HCT116 (cell line): ENCODE data around the gene FOXD4L1. TPM values are rescaled to one million over a fixed set of nuclear protein-coding genes. Genes with fewer than 3 reads are reported as not detected.
"Not testable (repeated sequence)": the region's sequence is repeated elsewhere in the genome, so short reads cannot be mapped to it uniquely, and the experiment has no call there.

Experiments used
- ATAC-seq: fragments of 200-7000 bp; cut with Tn5 transposase; 2 replicates; pipeline ENCODE4 v1.9.1; 2020; ENCODE audit warnings: mild to moderate bottlenecking, moderate library complexity
- BruUV-seq: library from RNA; stranded (reverse); fragments of 400-500 nt; replicated peaks from 2 replicates; lab custom pipeline; 2021; lab: Mats Ljungman, UMichigan
- CTCF ChIA-PET: fragments of 300-600 bp; sonication (Branson Sonifier 250); formaldehyde crosslinking; loops from one replicate; lab custom pipeline; 2021; ENCODE audit warnings: antibody characterized with exemption; lab: Charles Lee
- POLR2A ChIA-PET: fragments of 300-600, 350-600 bp; sonication (Branson Sonifier 250); formaldehyde crosslinking; loops from one replicate; lab custom pipeline; 2021; ENCODE audit warnings: antibody characterized with exemption; lab: Charles Lee
- RAD21 ChIA-PET, 2 experiments: fragments of 300-600 bp; sonication (Branson Sonifier 250); formaldehyde crosslinking; loops; one replicate each; lab custom pipeline; 2023; ENCODE audit warnings: low total read pairs in 2 of 2; ENCODE audit not compliant: uncharacterized antibody in 2 of 2, unreplicated experiment in 2 of 2, low non-redundant PET in 1 of 2; lab: Charles Lee
- DNase-seq: peaks from one replicate; pipeline ENCODE4 v3.0.0-alpha.2; 2010; ENCODE audit warnings: low read depth, low spot score
- H2AFZ ChIP-seq: fragments of 200-600 bp; shearing (Covaris generic), sonication (generic); 2 replicates; pipeline ENCODE4 v1.6.1; 2017; ENCODE audit warnings: low read depth, mixed run types, mixed read lengths, antibody characterized with exemption, low read length; ENCODE audit not compliant: poor library complexity, severe bottlenecking
- H3K27ac ChIP-seq: 2 replicates; pipeline ENCODE4 v1.5.1; 2012; ENCODE audit warnings: low read depth, low read length
- H3K27me3 ChIP-seq: fragments of 200-600 bp; sonication (generic); 2 replicates; pipeline ENCODE4 v1.6.1; 2016; ENCODE audit warnings: mixed run types, low read length, mixed read lengths; ENCODE audit not compliant: insufficient read depth
- H3K36me3 ChIP-seq, 2 experiments: fragments of 200-500 bp in 1 of 2; fragments of 200-600 bp in 1 of 2; sonication (Bioruptor generic) in 1 of 2; sonication (generic) in 1 of 2; 2 replicates each; pipeline versions ENCODE4 v1.5.1 to v1.6.1; 2014 to 2016; ENCODE audit warnings: low read length in 2 of 2, inconsistent platforms in 1 of 2, mixed read lengths in 1 of 2, mixed run types in 1 of 2; ENCODE audit not compliant: insufficient read depth in 2 of 2, control insufficient read depth in 1 of 2
- H3K4me1 ChIP-seq, 2 experiments: fragments of 200-600 bp in 1 of 2; sonication (generic) in 1 of 2; 2 replicates each; pipeline versions ENCODE4 v1.5.1 to v1.6.1; 2012 to 2017; ENCODE audit warnings: low read length in 2 of 2, inconsistent platforms in 1 of 2, mild to moderate bottlenecking in 1 of 2, mixed read lengths in 1 of 2, mixed run types in 1 of 2, moderate library complexity in 1 of 2; ENCODE audit not compliant: insufficient read depth in 2 of 2, control insufficient read depth in 1 of 2
- H3K4me2 ChIP-seq: fragments of 200-600 bp; sonication (generic); 2 replicates; pipeline ENCODE4 v1.6.1; 2017; ENCODE audit warnings: mixed run types, low read length, mixed read lengths
- H3K4me3 ChIP-seq, 2 experiments: fragments of 200-600 bp in 1 of 2; sonication (generic) in 1 of 2; replicated peaks in 1 of 2; 2 replicates each; pipeline ENCODE4 v1.5.1; 2011 to 2016; ENCODE audit warnings: low read length in 2 of 2, control low read depth in 1 of 2, low read depth in 1 of 2, mild to moderate bottlenecking in 1 of 2, mixed read lengths in 1 of 2, mixed run types in 1 of 2
- H3K79me2 ChIP-seq: fragments of 200-600 bp; sonication (generic); 2 replicates; pipeline ENCODE4 v1.6.1; 2017; ENCODE audit warnings: mild to moderate bottlenecking, mixed run types, low read length, moderate library complexity, mixed read lengths; ENCODE audit not compliant: insufficient read depth
- H3K9ac ChIP-seq: fragments of 200-600 bp; sonication (generic); 2 replicates; pipeline ENCODE4 v1.6.1; 2016; ENCODE audit warnings: low read length, mixed read lengths
- H3K9me2 ChIP-seq: fragments of 200-600 bp; sonication (generic), shearing (Covaris generic); 2 replicates; pipeline ENCODE4 v1.6.1; 2017; ENCODE audit warnings: mixed run types, mild to moderate bottlenecking, moderate library complexity; ENCODE audit not compliant: insufficient read depth
- H3K9me3 ChIP-seq, 2 experiments: fragments of 200-500 bp in 1 of 2; fragments of 200-600 bp in 1 of 2; sonication (Bioruptor generic) in 1 of 2; sonication (generic) in 1 of 2; 2 replicates each; pipeline ENCODE4 v1.6.1; 2014 to 2017; ENCODE audit warnings: low read length in 2 of 2, mixed read lengths in 2 of 2, inconsistent platforms in 1 of 2, low read depth in 1 of 2, mild to moderate bottlenecking in 1 of 2, mixed run types in 1 of 2, moderate library complexity in 1 of 2; ENCODE audit not compliant: control insufficient read depth in 1 of 2, insufficient read depth in 1 of 2
- H4K20me1 ChIP-seq: fragments of 200-600 bp; sonication (generic), shearing (Covaris generic); 2 replicates; pipeline ENCODE4 v1.6.1; 2017; ENCODE audit warnings: mixed run types, mild to moderate bottlenecking, moderate library complexity; ENCODE audit not compliant: insufficient read depth
- intact Hi-C: fragments of 100-400 bp; cut with micrococcal nuclease; formaldehyde crosslinking; loops from 2 replicates; pipeline ENCODE4 v1.10.0; 2022
- total RNA-seq: library from RNA; stranded (reverse); gene quantifications from one replicate; pipeline ENCODE4 v1.2.1, GENCODE V29; 2021; ENCODE audit not compliant: unreplicated experiment

The FOXD4L1 gene
- total RNA-seq, 1 experiment from 2014 or later = 0.64 TPM

DNA sequence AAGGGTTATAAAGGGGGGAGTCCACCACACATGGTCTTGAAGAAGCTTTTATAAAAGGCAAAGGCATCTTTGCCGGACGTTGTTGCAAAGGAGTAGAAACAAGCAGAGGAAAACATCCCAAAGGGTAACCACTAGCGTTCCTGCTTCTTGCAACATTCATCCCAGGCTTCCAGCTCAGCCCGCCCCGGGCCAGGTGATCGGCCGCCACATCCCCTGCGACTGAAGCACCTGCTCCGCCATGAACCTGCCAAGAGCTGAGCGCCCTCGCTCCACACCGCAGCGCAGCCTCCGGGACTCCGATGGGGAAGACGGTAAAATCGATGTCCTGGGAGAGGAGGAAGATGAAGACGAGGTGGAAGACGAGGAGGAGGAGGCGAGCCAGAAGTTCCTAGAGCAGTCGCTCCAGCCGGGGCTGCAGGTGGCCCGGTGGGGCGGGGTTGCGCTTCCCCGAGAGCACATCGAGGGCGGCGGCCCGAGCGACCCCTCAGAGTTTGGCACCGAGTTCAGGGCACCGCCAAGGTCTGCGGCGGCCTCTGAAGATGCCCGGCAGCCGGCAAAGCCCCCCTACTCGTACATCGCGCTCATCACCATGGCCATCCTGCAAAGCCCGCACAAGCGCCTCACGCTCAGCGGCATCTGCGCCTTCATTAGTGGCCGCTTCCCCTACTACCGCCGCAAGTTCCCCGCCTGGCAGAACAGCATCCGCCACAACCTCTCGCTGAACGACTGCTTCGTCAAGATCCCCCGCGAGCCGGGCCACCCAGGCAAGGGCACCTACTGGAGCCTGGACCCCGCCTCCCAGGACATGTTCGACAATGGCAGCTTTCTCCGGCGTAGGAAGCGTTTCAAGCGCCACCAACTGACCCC lies 787 bp downstream of the FOXD4L1 start:
- H3K27ac ChIP-seq, H2AFZ ChIP-seq, H3K9me2 ChIP-seq, H3K4me1 ChIP-seq, H3K79me2 ChIP-seq, H3K9me3 ChIP-seq, BruUV-seq, H4K20me1 ChIP-seq, POLR2A ChIA-PET, H3K4me3 ChIP-seq, H3K9ac ChIP-seq, H3K27me3 ChIP-seq, CTCF ChIA-PET, H3K4me2 ChIP-seq, ATAC-seq, intact Hi-C loops, H3K36me3 ChIP-seq, DNase-seq, RAD21 ChIA-PET: not testable (repeated sequence)

DNA sequence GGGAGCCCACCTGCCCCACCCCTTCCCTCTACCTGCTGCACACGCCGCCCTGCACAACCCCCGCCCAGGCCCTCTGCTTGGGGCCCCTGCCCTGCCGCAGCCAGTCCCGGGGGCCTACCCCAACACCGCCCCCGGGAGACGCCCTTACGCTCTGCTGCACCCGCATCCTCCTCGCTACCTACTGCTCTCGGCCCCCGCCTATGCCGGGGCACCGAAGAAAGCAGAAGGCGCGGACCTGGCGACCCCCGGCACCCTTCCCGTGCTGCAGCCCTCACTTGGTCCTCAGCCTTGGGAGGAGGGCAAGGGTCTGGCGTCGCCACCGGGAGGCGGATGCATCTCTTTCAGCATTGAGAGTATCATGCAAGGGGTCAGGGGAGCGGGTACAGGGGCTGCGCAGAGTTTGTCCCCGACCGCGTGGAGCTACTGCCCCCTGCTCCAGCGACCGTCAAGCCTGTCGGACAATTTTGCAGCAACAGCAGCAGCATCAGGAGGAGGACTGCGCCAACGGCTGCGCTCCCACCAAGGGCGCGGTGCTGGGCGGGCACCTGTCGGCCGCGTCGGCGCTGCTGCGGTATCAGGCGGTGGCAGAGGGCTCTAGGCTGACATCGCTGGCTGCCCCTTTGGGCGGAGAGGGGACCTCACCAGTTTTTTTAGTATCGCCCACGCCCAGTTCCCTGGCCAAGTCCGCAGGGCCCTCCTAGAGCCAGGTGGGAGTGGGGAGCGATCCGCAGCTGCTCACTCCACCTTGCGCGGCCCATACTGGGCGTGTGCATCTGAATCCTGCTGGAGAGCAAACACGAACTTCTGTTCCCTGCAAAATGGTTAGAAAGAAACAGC lies 1.6 kb downstream of the FOXD4L1 start:
- CTCF ChIA-PET, H4K20me1 ChIP-seq, H3K4me3 ChIP-seq, H2AFZ ChIP-seq, H3K79me2 ChIP-seq, ATAC-seq, H3K4me1 ChIP-seq, H3K4me2 ChIP-seq, H3K9me3 ChIP-seq, H3K27me3 ChIP-seq, H3K9me2 ChIP-seq, intact Hi-C loops, DNase-seq, H3K27ac ChIP-seq, BruUV-seq, H3K36me3 ChIP-seq, RAD21 ChIA-PET, POLR2A ChIA-PET, H3K9ac ChIP-seq: not testable (repeated sequence)

DNA sequence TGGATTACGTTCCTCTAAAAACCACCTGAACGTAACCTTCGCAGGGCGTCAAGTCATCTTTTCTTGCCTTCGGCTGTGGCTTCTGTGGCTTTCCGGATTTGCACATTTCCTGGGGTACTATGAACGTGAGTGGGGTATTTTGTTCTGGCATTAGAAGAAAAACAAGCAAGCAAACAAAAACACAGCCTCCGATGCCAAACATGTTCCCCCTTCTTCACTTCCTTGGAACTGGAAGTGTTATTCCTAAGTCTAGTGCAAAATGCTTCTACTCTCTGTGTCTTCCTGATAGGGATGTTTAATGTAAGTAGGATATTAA lies 2.2 kb downstream of the FOXD4L1 start:
- CTCF ChIA-PET, POLR2A ChIA-PET, BruUV-seq: not testable (repeated sequence)

DNA sequence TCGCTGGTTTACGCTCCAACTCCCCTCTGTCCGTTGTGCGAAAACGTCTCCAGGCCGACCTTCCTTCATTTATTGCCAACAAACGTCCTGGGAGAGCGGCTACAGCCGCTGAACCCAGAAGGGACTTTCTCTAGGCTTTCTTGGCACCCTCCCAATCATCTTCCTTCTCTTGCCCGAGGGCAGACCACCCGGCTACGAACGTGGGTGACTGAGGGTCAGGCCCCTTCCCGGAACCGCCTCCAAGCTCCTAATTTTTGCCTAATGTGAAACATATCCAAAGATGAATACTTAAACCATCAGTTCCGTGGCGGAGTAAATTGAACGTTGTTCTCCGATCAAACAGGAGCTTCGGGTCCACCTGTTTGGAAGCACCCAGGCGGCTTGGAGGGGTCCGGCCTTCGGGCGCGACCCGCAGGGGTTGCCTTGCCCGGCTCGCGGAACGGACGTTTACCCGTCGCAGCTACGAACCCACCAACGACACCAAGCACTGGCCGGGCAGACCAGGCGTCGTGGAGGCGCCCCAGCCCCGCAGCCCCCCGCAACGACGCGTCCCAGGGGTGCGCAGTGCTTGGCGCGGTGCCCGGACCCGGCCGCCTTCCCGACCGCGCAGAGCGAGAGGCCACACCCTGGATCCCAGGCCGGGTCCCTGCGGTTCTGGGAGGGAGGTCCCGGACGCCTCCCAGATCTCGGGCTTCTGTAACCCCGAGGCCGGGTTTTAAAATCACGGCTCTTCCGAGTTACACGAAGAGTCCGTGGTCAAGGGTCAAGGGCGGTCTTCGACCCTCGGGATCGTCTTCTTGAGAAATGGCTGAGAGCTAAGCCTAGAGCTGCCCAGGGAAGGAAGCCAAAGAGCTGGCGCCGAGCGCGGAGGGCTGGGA lies 4.0 kb downstream of the FOXD4L1 start:
- POLR2A ChIA-PET, H3K27me3 ChIP-seq, H3K4me2 ChIP-seq, ATAC-seq, BruUV-seq, H3K4me1 ChIP-seq, H3K27ac ChIP-seq, H3K36me3 ChIP-seq, DNase-seq, H3K79me2 ChIP-seq, H2AFZ ChIP-seq, H3K9ac ChIP-seq, H3K9me2 ChIP-seq, H3K9me3 ChIP-seq, intact Hi-C loops, H4K20me1 ChIP-seq, RAD21 ChIA-PET, CTCF ChIA-PET, H3K4me3 ChIP-seq: not testable (repeated sequence)

More for the DNA sequence above, 2.2 kb downstream of the FOXD4L1 start:
- H3K27me3 ChIP-seq, H3K27ac ChIP-seq, H2AFZ ChIP-seq, intact Hi-C loops, H3K4me3 ChIP-seq, H3K9ac ChIP-seq, H3K79me2 ChIP-seq, DNase-seq, H4K20me1 ChIP-seq, RAD21 ChIA-PET, ATAC-seq, H3K9me3 ChIP-seq, H3K9me2 ChIP-seq, H3K4me2 ChIP-seq, H3K4me1 ChIP-seq, H3K36me3 ChIP-seq: not testable (repeated sequence)
